Daoy (cell line): ENCODE data around the gene HTR3A. TPM values are rescaled to one million over a fixed set of nuclear protein-coding genes. Genes with fewer than 3 reads are reported as not detected.

Experiments used
- DNase-seq: peaks from one replicate; pipeline ENCODE4 v3.0.0-alpha.2; 2015; ENCODE audit warnings: low read depth
- total RNA-seq: library from RNA; depleted of rRNA; stranded (reverse); fragments of >200 nt; shearing (Covaris generic); gene quantifications from 2 replicates; pipeline ENCODE4 v1.2.3, GENCODE V29; 2014

HTR3A gene
- total RNA-seq, 1 experiment from 2014 or later = not detected

- DNase-seq = no peak
Measured at GRCh38 chr11:113979431-113979830, 4.5 kb downstream of the HTR3A start.

GRCh38 chr11:113980785-113981184, 5.9 kb downstream of the HTR3A start:
- no peak for DNase-seq

- no peak for DNase-seq
Measured at GRCh38 chr11:113982306-113982705, 7.4 kb downstream of the HTR3A start.

- DNase-seq = no peak
Measured at GRCh38 chr11:113984781-113985180, 9.9 kb downstream of the HTR3A start.

- DNase-seq = no peak
Measured at GRCh38 chr11:113985906-113986305, 11.0 kb downstream of the HTR3A start.

GRCh38 chr11:113986351-113987140, 11.6 kb downstream of the HTR3A start:
- DNase-seq = no peak

GRCh38 chr11:113989381-113989780, 14.5 kb downstream of the HTR3A start:
- no peak for DNase-seq

- no peak for DNase-seq
Measured at GRCh38 chr11:113989916-113990315, 15.0 kb downstream of the HTR3A start.

- peak; percentile 42 for DNase-seq
Measured at GRCh38 chr11:113991170-113991569, 16.3 kb downstream of the HTR3A start.

GRCh38 chr11:113991718-113992458, 17.0 kb downstream of the HTR3A start:
- DNase-seq = peak; percentile 41

GRCh38 chr11:113992459-113993110, 17.7 kb downstream of the HTR3A start:
- no peak for DNase-seq

GRCh38 chr11:113994077-113994954, 19.4 kb downstream of the HTR3A start:
- no peak for DNase-seq

GRCh38 chr11:113997473-113997872, 22.6 kb downstream of the HTR3A start:
- DNase-seq = no peak

GRCh38 chr11:113998574-113998973, 23.7 kb downstream of the HTR3A start:
- DNase-seq = no peak

GRCh38 chr11:114000526-114000925, 25.6 kb downstream of the HTR3A start:
- no peak for DNase-seq

- DNase-seq = no peak
Measured at GRCh38 chr11:114001416-114001815, 26.5 kb downstream of the HTR3A start.

GRCh38 chr11:114008331-114008730, 33.4 kb downstream of the HTR3A start:
- DNase-seq = peak; percentile 19

GRCh38 chr11:114010931-114011330, 36.0 kb downstream of the HTR3A start:
- no peak for DNase-seq

GRCh38 chr11:114011443-114011842, 36.5 kb downstream of the HTR3A start:
- no peak for DNase-seq

- no peak for DNase-seq
Measured at GRCh38 chr11:114015117-114015516, 40.2 kb downstream of the HTR3A start.

GRCh38 chr11:114016986-114017385, 42.1 kb downstream of the HTR3A start:
- DNase-seq = no peak

- peak; percentile 13 for DNase-seq
Measured at GRCh38 chr11:114017723-114018122, 42.8 kb downstream of the HTR3A start.
